MM.1S (cell line): Measurements from ENCODE around the gene RPTOR.

Experiments
- CTCF ChIP-seq: fragments of 300-600 bp; sonication (generic); IDR thresholded peaks from 2 replicates; pipeline ENCODE4 v1.5.1; 2016; ENCODE audit warnings: antibody characterized with exemption, low read length, mixed read lengths
- EZH2 ChIP-seq: fragments of 300-600 bp; sonication (generic); optimal IDR thresholded peaks from 2 replicates; pipeline ENCODE3; 2017; ENCODE audit warnings: low read depth, mild to moderate bottlenecking, antibody characterized with exemption, low read length, mixed read lengths

DNA sequence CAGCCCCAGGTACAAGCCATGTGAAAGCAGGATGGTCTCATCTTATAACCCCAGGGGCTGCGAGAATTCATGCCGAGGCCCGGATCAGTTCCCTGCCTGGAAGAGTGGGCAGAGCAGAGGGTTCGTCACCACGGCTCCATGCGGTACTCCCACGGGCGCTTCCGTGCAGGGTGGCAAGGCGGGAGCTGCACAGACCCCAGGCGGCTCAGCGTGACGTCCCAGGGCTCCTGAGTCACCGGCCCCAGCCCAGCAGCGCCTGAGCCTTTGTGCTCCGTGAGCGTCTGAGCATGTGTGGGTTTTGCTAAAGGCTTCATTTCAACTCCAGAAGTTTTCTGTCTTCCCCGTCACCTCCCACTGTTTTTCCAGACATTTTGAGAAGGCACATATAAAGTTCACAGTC is 375.8 kb downstream of the RPTOR start:
- TF ChIP-seq CTCF (no peak), EZH2 (no peak)
